OCI-LY3 (cell line): ENCODE measurements around the gene LMTK2.
A peak's percentile ranks its signal among the peaks of the same experiment; 100 is the strongest.

Experiments
- H2AFZ ChIP-seq: fragments of 200-600, 300-600 bp; shearing (Covaris generic); 2 replicates; pipeline ENCODE4 v1.6.0; 2014; ENCODE audit warnings: antibody characterized with exemption, low read depth, low read length
- H3K27ac ChIP-seq: fragments of 200-600, 300-600 bp; sonication (generic); 2 replicates; pipeline ENCODE4 v1.5.1; 2014; ENCODE audit warnings: mild to moderate bottlenecking, low read length, moderate library complexity, mixed read lengths
- H3K27me3 ChIP-seq: fragments of 200-600, 300-600 bp; sonication (generic); 2 replicates; pipeline ENCODE4 v1.6.1; 2014; ENCODE audit warnings: low read depth, low read length, mixed read lengths
- H3K36me3 ChIP-seq: fragments of 200-600, 300-600 bp; sonication (generic); replicated peaks from 2 replicates; pipeline ENCODE3; 2014; ENCODE audit warnings: low read depth, low read length, mixed read lengths
- H3K4me1 ChIP-seq: fragments of 300-600, 200-600 bp; sonication (generic); 2 replicates; pipeline ENCODE4 v1.6.1; 2014; ENCODE audit warnings: low read length, mixed read lengths
- H3K4me2 ChIP-seq: fragments of 200-600, 300-600 bp; sonication (generic); 2 replicates; pipeline ENCODE4 v1.6.1; 2014; ENCODE audit warnings: low read length, mixed read lengths
- H3K4me3 ChIP-seq: fragments of 300-600, 200-600 bp; sonication (generic); 2 replicates; pipeline ENCODE4 v1.5.1; 2014; ENCODE audit warnings: antibody characterized with exemption, mild to moderate bottlenecking, low read length, moderate library complexity
- H3K79me2 ChIP-seq: fragments of 300-600, 200-600 bp; shearing (Covaris generic); 2 replicates; pipeline ENCODE4 v1.6.1; 2014; ENCODE audit warnings: mild to moderate bottlenecking, low read length, mixed read lengths
- H3K9ac ChIP-seq: fragments of 300-600, 200-600 bp; shearing (Covaris generic); 2 replicates; pipeline ENCODE4 v1.6.0; 2014; ENCODE audit warnings: mild to moderate bottlenecking, low read length, moderate library complexity
- H3K9me3 ChIP-seq: fragments of 200-600, 300-600 bp; shearing (Covaris generic); 2 replicates; pipeline ENCODE4 v1.6.1; 2014; ENCODE audit warnings: low read length, mixed read lengths; ENCODE audit not compliant: insufficient read depth
- H4K20me1 ChIP-seq: fragments of 200-600, 300-600 bp; sonication (generic); 2 replicates; pipeline ENCODE4 v1.6.1; 2016; ENCODE audit warnings: low read length, mixed read lengths; ENCODE audit not compliant: insufficient read depth
- EZH2phosphoT487 ChIP-seq: fragments of 200-600 bp; shearing (Covaris generic); IDR thresholded peaks from 2 replicates; pipeline ENCODE4 v1.6.1; 2018; ENCODE audit warnings: antibody characterized with exemption, mixed run types, low read depth
- TF ChIP-seq, protein P1 (sequence below): fragments of 200-600, 300-600 bp; sonication (generic); IDR thresholded peaks from 2 replicates; pipeline ENCODE4 v1.5.1; 2014; ENCODE audit warnings: antibody characterized with exemption, low read length, low read depth

Gene LMTK2

DNA sequence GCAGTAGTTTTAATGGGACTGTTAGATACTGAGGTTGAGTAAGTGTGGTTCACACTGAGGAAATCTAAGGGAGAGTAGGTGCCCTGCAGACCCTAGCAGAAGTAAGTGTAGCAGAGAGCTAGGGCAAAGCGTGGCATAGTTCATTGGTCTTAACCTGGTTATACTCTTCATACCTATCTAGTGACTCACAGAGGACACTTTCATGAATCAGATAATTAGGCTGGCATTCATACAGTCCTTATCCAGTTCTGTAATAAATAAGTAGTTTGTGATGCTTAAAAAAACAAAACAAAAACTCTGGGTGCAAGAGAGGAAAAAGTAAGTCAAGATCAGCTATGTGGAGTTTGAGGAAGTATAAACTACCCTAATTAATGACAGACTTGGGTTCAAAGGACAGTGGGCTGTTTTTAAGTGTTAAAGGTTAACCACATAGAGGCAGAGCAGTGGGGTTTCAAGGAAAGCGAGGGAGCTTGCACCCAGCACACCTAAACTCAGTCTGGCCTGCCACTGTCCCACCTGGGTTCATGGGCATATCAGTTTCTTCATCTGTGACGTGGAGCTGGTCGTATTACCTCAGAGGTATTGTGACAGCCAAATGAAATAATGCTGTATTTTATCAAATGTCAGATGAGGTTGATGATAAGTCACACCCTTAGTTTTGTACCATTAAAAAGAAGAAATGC is 27.1 kb downstream of the LMTK2 start:
- peaks cover 100% of the 10 kb centered on the region for H4K20me1 ChIP-seq
- no peak overlapping the region for H3K27ac ChIP-seq
- H3K4me3 ChIP-seq, result no peak overlapping the region
- H3K4me2 ChIP-seq, result peak overlapping the region; percentile 51
- no peak overlapping the region for H2AFZ ChIP-seq
- peaks cover 4% of the 10 kb centered on the region for H3K36me3 ChIP-seq
- H3K27me3 ChIP-seq, result peaks cover 87% of the 10 kb centered on the region
- no peaks in the 10 kb centered on the region for H3K79me2 ChIP-seq
- no peak overlapping the region for H3K9ac ChIP-seq
- no peak for TF ChIP-seq EZH2phosphoT487
- TF ChIP-seq, protein P1, sequence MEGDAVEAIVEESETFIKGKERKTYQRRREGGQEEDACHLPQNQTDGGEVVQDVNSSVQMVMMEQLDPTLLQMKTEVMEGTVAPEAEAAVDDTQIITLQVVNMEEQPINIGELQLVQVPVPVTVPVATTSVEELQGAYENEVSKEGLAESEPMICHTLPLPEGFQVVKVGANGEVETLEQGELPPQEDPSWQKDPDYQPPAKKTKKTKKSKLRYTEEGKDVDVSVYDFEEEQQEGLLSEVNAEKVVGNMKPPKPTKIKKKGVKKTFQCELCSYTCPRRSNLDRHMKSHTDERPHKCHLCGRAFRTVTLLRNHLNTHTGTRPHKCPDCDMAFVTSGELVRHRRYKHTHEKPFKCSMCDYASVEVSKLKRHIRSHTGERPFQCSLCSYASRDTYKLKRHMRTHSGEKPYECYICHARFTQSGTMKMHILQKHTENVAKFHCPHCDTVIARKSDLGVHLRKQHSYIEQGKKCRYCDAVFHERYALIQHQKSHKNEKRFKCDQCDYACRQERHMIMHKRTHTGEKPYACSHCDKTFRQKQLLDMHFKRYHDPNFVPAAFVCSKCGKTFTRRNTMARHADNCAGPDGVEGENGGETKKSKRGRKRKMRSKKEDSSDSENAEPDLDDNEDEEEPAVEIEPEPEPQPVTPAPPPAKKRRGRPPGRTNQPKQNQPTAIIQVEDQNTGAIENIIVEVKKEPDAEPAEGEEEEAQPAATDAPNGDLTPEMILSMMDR, result no peak
- peaks cover 49% of the 10 kb centered on the region for H3K4me1 ChIP-seq
- no peaks in the 10 kb centered on the region for H3K9me3 ChIP-seq

DNA sequence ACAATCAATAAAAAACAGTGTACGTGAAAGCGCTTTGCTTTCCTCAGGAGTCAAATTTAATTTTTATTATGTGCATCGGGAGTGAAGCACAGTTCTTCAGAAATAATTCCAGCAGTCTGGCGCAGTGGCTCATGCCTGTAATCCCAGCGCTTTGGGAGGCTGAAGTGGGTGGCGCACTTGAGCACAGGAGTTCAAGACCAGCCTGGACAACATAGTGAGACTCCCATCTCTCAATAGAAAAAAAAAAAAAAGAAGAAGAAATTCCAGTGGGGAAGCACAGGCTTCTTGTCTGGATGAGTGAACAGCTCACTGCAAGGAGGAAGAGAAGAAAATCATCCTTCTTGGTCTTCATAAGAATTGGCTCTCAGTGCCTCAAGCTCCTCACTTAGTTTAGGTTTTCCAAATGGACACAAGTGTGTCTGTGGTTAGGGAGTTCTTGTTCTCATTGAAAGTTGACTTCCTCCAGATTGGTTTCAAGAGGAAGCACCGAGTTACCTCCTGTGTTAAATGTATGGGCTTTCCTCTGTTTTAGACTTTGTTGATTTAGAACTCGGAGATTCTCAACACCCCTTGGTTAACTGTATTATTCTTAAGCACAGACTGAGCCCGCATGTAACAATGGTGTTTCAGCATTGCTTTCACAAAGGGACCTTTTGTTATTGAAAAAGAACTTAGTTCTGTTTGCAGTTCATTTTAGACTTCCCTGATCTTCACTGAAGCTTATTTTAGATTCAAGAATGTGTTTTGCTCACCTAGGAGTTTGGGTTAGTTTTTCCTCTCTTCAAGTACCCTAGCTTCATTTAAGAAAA is 28.0 kb downstream of the LMTK2 start:
- no peak overlapping the region for H2AFZ ChIP-seq
- H3K36me3 ChIP-seq, result peaks cover 4% of the 10 kb centered on the region
- peaks cover 49% of the 10 kb centered on the region for H3K4me1 ChIP-seq
- peaks cover 100% of the 10 kb centered on the region for H4K20me1 ChIP-seq
- H3K27me3 ChIP-seq, result peaks cover 87% of the 10 kb centered on the region
- H3K79me2 ChIP-seq, result no peaks in the 10 kb centered on the region
- H3K4me3 ChIP-seq, result no peak overlapping the region
- TF ChIP-seq EZH2phosphoT487, result no peak
- TF ChIP-seq, protein P1, result no peak
- H3K9ac ChIP-seq, result no peak overlapping the region
- H3K27ac ChIP-seq, result no peak overlapping the region
- no peaks in the 10 kb centered on the region for H3K9me3 ChIP-seq
- H3K4me2 ChIP-seq, result no peak overlapping the region

DNA sequence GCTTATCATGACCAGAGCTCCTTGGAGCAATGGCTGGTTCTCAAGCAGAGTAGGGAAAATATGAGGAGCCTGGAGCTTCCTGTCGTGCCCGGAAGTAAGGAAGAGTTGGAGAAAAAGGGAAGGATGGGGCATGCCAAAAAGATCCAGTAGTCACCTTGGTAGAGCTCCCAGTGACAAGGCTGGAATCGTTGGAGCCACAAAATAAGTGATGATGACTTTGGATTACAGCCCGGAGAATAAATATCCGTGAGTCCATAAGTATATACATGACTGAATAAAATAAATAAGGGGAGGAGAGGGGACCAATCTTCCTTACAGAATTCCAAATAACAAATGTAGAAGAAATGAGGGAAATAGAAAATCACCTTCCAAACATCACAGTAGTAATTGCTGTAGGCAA is 29.3 kb downstream of the LMTK2 start:
- Histone ChIP-seq H3K4me2 (no peak overlapping the region), H3K36me3 (peaks cover 4% of the 10 kb centered on the region), H2AFZ (no peak overlapping the region), H4K20me1 (peaks cover 99% of the 10 kb centered on the region), H3K9ac (no peak overlapping the region), H3K79me2 (no peaks in the 10 kb centered on the region), H3K4me1 (peaks cover 49% of the 10 kb centered on the region), H3K9me3 (no peaks in the 10 kb centered on the region), H3K27ac (no peak overlapping the region), H3K27me3 (peaks cover 75% of the 10 kb centered on the region), H3K4me3 (no peak overlapping the region)
- TF ChIP-seq, protein P1, result no peak
- no peak for TF ChIP-seq EZH2phosphoT487

DNA sequence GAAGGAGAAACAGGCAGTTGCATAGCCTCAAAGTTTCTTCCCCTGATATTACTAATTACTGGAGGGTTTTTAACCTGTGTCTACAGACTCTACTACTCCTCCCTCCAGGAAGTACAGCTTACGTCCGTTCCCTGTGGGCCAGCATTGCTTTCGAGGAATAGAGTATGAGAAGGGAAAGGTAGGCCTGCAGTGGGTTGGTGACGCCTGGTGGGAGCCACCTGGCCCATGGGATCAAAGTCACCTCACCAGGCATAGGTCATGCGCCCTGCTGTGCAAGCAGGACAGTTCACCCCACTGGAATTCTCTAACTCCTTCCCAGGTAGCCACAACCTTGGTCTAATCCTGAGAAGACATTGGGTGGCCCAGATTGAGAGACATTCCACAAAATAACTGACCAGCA is 29.8 kb downstream of the LMTK2 start:
- Histone ChIP-seq H3K36me3 (peaks cover 5% of the 10 kb centered on the region), H3K79me2 (no peaks in the 10 kb centered on the region), H2AFZ (no peak overlapping the region), H3K27ac (no peak overlapping the region), H3K9me3 (no peaks in the 10 kb centered on the region), H3K4me3 (no peak overlapping the region), H4K20me1 (peaks cover 99% of the 10 kb centered on the region), H3K27me3 (peaks cover 72% of the 10 kb centered on the region), H3K9ac (no peak overlapping the region), H3K4me1 (peaks cover 46% of the 10 kb centered on the region), H3K4me2 (no peak overlapping the region)
- TF ChIP-seq, protein P1, result no peak
- no peak for TF ChIP-seq EZH2phosphoT487
